ENCODE data around the gene COL8A1. TPM values are rescaled to one million over a fixed set of nuclear protein-coding genes. Genes with fewer than 3 reads are reported as not detected.

The COL8A1 gene
- total RNA-seq, 1 experiment from 2014 or later = 0.07 TPM

- H3K27me3 ChIP-seq (ENCODE audit: insufficient read depth, low read length) = peaks cover 64% of the 10 kb centered on the region
- H4K20me1 ChIP-seq (ENCODE audit: insufficient read depth) = no peaks in the 10 kb centered on the region
- TF ChIP-seq, protein P1, sequence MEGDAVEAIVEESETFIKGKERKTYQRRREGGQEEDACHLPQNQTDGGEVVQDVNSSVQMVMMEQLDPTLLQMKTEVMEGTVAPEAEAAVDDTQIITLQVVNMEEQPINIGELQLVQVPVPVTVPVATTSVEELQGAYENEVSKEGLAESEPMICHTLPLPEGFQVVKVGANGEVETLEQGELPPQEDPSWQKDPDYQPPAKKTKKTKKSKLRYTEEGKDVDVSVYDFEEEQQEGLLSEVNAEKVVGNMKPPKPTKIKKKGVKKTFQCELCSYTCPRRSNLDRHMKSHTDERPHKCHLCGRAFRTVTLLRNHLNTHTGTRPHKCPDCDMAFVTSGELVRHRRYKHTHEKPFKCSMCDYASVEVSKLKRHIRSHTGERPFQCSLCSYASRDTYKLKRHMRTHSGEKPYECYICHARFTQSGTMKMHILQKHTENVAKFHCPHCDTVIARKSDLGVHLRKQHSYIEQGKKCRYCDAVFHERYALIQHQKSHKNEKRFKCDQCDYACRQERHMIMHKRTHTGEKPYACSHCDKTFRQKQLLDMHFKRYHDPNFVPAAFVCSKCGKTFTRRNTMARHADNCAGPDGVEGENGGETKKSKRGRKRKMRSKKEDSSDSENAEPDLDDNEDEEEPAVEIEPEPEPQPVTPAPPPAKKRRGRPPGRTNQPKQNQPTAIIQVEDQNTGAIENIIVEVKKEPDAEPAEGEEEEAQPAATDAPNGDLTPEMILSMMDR (IDR thresholded peaks at IDR 0.05 in 2 of 3, conservative IDR thresholded peaks at IDR 0.05 in 1 of 3; ENCODE audit: borderline replicate concordance in 1 of 3, insufficient read depth in 1 of 3, low read depth in 2 of 3, low read length in 2 of 3) = no peak
- TF ChIP-seq JUND (IDR thresholded peaks at IDR 0.05) (no peak), POLR2AphosphoS5 (IDR thresholded peaks at IDR 0.05; ENCODE audit: low read depth, low read length) (no peak), FOSL1 (IDR thresholded peaks at IDR 0.05; ENCODE audit: low read depth) (no peak), TCF7L2 (IDR thresholded peaks at IDR 0.05; ENCODE audit: borderline replicate concordance, extremely low read depth, insufficient read depth, insufficient read length) (no peak)
- CTCF ChIA-PET = no interaction called here
- H3K27ac ChIP-seq (ENCODE audit: low read depth, low read length) = no peak overlapping the region
- no peaks in the 10 kb centered on the region for H3K9me3 ChIP-seq (ENCODE audit: control insufficient read depth in 1 of 2, insufficient read depth in 1 of 2, low read depth in 1 of 2, low read length in 2 of 2)
- H3K79me2 ChIP-seq (ENCODE audit: insufficient read depth, low read length) = no peaks in the 10 kb centered on the region
- H3K4me3 ChIP-seq (replicated peaks in 1 of 2; ENCODE audit: low read depth in 1 of 2, low read length in 2 of 2) = no peak overlapping the region
- no peak for ATAC-seq
- H3K36me3 ChIP-seq (ENCODE audit: control insufficient read depth in 1 of 2, insufficient read depth in 2 of 2, low read length in 2 of 2) = no peaks in the 10 kb centered on the region
- H3K4me2 ChIP-seq (ENCODE audit: low read length) = no peak overlapping the region
- BruUV-seq (replicated peaks) = no TSS peak
- POLR2A ChIA-PET = no interaction called here
- H2AFZ ChIP-seq (ENCODE audit: low read depth, low read length, poor library complexity, severe bottlenecking) = no peak overlapping the region
- RAD21 ChIA-PET (ENCODE audit: low non-redundant PET in 1 of 2, low total read pairs in 2 of 2, uncharacterized antibody in 2 of 2, unreplicated experiment in 2 of 2) = no interaction called here
- intact Hi-C loops (cut with micrococcal nuclease) = loop anchor here (5.0 kb wide), 1 partner anchor 271 kb away; no protein-coding TSS in a partner anchor
- no peaks in the 10 kb centered on the region for H3K4me1 ChIP-seq (ENCODE audit: control insufficient read depth in 1 of 2, insufficient read depth in 2 of 2, low read length in 2 of 2)
- DNase-seq (ENCODE audit: low read depth, low spot score) = no peak
- H3K9me2 ChIP-seq (ENCODE audit: insufficient read depth) = no peaks in the 10 kb centered on the region
- H3K9ac ChIP-seq (ENCODE audit: low read length) = no peak overlapping the region
Measured at GRCh38 chr3:99713440-99713839, 75.0 kb downstream of the COL8A1 start.

GRCh38 chr3:99714146-99714545 is 75.8 kb downstream of the COL8A1 start:
- no peak overlapping the region for H3K4me2 ChIP-seq (ENCODE audit: low read length)
- no peaks in the 10 kb centered on the region for H3K36me3 ChIP-seq (ENCODE audit: control insufficient read depth in 1 of 2, insufficient read depth in 2 of 2, low read length in 2 of 2)
- no peak overlapping the region for H3K9ac ChIP-seq (ENCODE audit: low read length)
- H3K9me3 ChIP-seq (ENCODE audit: control insufficient read depth in 1 of 2, insufficient read depth in 1 of 2, low read depth in 1 of 2, low read length in 2 of 2) = no peaks in the 10 kb centered on the region
- no peaks in the 10 kb centered on the region for H3K79me2 ChIP-seq (ENCODE audit: insufficient read depth, low read length)
- POLR2A ChIA-PET = no interaction called here
- H4K20me1 ChIP-seq (ENCODE audit: insufficient read depth) = no peaks in the 10 kb centered on the region
- H3K9me2 ChIP-seq (ENCODE audit: insufficient read depth) = no peaks in the 10 kb centered on the region
- no peak overlapping the region for H3K4me3 ChIP-seq (replicated peaks in 1 of 2; ENCODE audit: low read depth in 1 of 2, low read length in 2 of 2)
- CTCF ChIA-PET = no interaction called here
- H2AFZ ChIP-seq (ENCODE audit: low read depth, low read length, poor library complexity, severe bottlenecking) = no peak overlapping the region
- no peak for DNase-seq (ENCODE audit: low read depth, low spot score)
- RAD21 ChIA-PET (ENCODE audit: low non-redundant PET in 1 of 2, low total read pairs in 2 of 2, uncharacterized antibody in 2 of 2, unreplicated experiment in 2 of 2) = no interaction called here
- BruUV-seq (replicated peaks) = no TSS peak
- H3K27me3 ChIP-seq (ENCODE audit: insufficient read depth, low read length) = peaks cover 70% of the 10 kb centered on the region
- no peak overlapping the region for H3K27ac ChIP-seq (ENCODE audit: low read depth, low read length)
- no peak for ATAC-seq
- no peaks in the 10 kb centered on the region for H3K4me1 ChIP-seq (ENCODE audit: control insufficient read depth in 1 of 2, insufficient read depth in 2 of 2, low read length in 2 of 2)
- intact Hi-C loops (cut with micrococcal nuclease) = loop anchor here (5.0 kb wide), 1 partner anchor 272 kb away; no protein-coding TSS in a partner anchor
- TF ChIP-seq FOSL1 (IDR thresholded peaks at IDR 0.05; ENCODE audit: low read depth) (no peak), ZNF274 (IDR thresholded peaks at IDR 0.05; ENCODE audit: low read depth, low read length) (no peak), EZH2phosphoT487 (IDR thresholded peaks at IDR 0.05; ENCODE audit: borderline replicate concordance) (no peak), SP1 (IDR thresholded peaks at IDR 0.05; ENCODE audit: low read depth) (no peak), ATF3 (IDR thresholded peaks at IDR 0.05) (no peak), JUND (IDR thresholded peaks at IDR 0.05) (no peak), ELF1 (IDR thresholded peaks at IDR 0.05; ENCODE audit: borderline replicate concordance, low read depth) (no peak), TCF7L2 (IDR thresholded peaks at IDR 0.05; ENCODE audit: borderline replicate concordance, extremely low read depth, insufficient read depth, insufficient read length) (no peak), CEBPB (IDR thresholded peaks at IDR 0.05; ENCODE audit: low read depth) (no peak), POLR2AphosphoS5 (IDR thresholded peaks at IDR 0.05; ENCODE audit: low read depth, low read length) (no peak), YY1 (IDR thresholded peaks at IDR 0.05; ENCODE audit: extremely low read depth, insufficient replicate concordance, low read depth, low read length) (no peak), EGR1 (IDR thresholded peaks at IDR 0.05; ENCODE audit: low read depth) (no peak)
- TF ChIP-seq, protein P1 (IDR thresholded peaks at IDR 0.05 in 2 of 3, conservative IDR thresholded peaks at IDR 0.05 in 1 of 3; ENCODE audit: borderline replicate concordance in 1 of 3, insufficient read depth in 1 of 3, low read depth in 2 of 3, low read length in 2 of 3) = no peak

Data from HCT116 (cell line).